IMR-90 (cell line): ENCODE measurements around the gene HTT-AS. TPM values are rescaled to one million over a fixed set of nuclear protein-coding genes. Genes with fewer than 3 reads are reported as not detected.

ENCODE experiments used
- ATAC-seq: fragments of 200-7000 bp; cut with Tn5 transposase; 2 replicates; pipeline ENCODE4 v1.9.1; 2020; ENCODE audit warnings: low read depth, mild to moderate bottlenecking, moderate library complexity
- BruUV-seq: library from RNA; stranded (reverse); fragments of 400-500 nt; replicated peaks from 2 replicates; lab custom pipeline; 2021; lab: Mats Ljungman, UMichigan
- CTCF ChIA-PET: fragments of 300-600 bp; formaldehyde crosslinking; extraction: SDS; loops from one replicate; lab custom pipeline; 2021; ENCODE audit warnings: antibody characterized with exemption; lab: Yijun Ruan, JAX
- POLR2A ChIA-PET: fragments of 300-600 bp; sonication (Branson Sonifier 250); formaldehyde crosslinking; loops from one replicate; lab custom pipeline; 2022; ENCODE audit warnings: antibody characterized with exemption; ENCODE audit not compliant: unreplicated experiment; lab: Charles Lee
- DNase-seq: peaks from one replicate; pipeline ENCODE4 v3.0.0; 2013
- H2AFZ ChIP-seq: replicated peaks from 2 replicates; pipeline ENCODE3; 2013; ENCODE audit warnings: low read length, mild to moderate bottlenecking; ENCODE audit not compliant: poor library complexity
- H2AK5ac ChIP-seq: 2 replicates; pipeline ENCODE4 v1.6.1; 2013; ENCODE audit warnings: low read depth, low read length, inconsistent platforms
- H2AK9ac ChIP-seq: replicated peaks from 2 replicates; pipeline ENCODE3; 2013; ENCODE audit warnings: mild to moderate bottlenecking, low read depth, low read length, moderate library complexity; ENCODE audit not compliant: poor library complexity
- H2BK120ac ChIP-seq: 2 replicates; pipeline ENCODE4 v1.6.1; 2013; ENCODE audit warnings: low read depth, low read length, inconsistent platforms
- H2BK15ac ChIP-seq: 3 replicates; pipeline ENCODE4 v1.6.1; 2013; ENCODE audit warnings: low read depth, low read length, inconsistent platforms
- H2BK20ac ChIP-seq: 2 replicates; pipeline ENCODE4 v1.6.1; 2013; ENCODE audit warnings: low read depth, mild to moderate bottlenecking, inconsistent platforms, low read length, moderate library complexity
- H2BK5ac ChIP-seq: 2 replicates; pipeline ENCODE4 v1.6.1; 2013; ENCODE audit warnings: mild to moderate bottlenecking, low read depth, low read length, inconsistent platforms; ENCODE audit not compliant: poor library complexity, severe bottlenecking
- H3K14ac ChIP-seq: replicated peaks from 2 replicates; pipeline ENCODE4 v1.6.1; 2013; ENCODE audit warnings: low read depth, low read length, inconsistent platforms
- H3K18ac ChIP-seq: 2 replicates; pipeline ENCODE4 v1.6.1; 2013; ENCODE audit warnings: low read depth, low read length, control low read depth
- H3K23ac ChIP-seq: 2 replicates; pipeline ENCODE4 v1.6.1; 2013; ENCODE audit warnings: low read depth, low read length, inconsistent platforms
- H3K27ac ChIP-seq: 2 replicates; pipeline ENCODE4 v1.5.1; 2013; ENCODE audit warnings: mild to moderate bottlenecking, control low read depth, low read length; ENCODE audit not compliant: insufficient read depth
- H3K27me3 ChIP-seq: 2 replicates; pipeline ENCODE4 v1.6.1; 2013; ENCODE audit warnings: low read length; ENCODE audit not compliant: control insufficient read depth, insufficient read depth
- H3K36me3 ChIP-seq: 2 replicates; pipeline ENCODE4 v1.6.1; 2013; ENCODE audit warnings: low read length, mixed read lengths; ENCODE audit not compliant: control insufficient read depth, insufficient read depth
- H3K4ac ChIP-seq: 2 replicates; pipeline ENCODE4 v1.6.1; 2013; ENCODE audit warnings: low read depth, low read length, inconsistent platforms
- H3K4me1 ChIP-seq: 2 replicates; pipeline ENCODE4 v1.6.1; 2013; ENCODE audit warnings: low read length, mixed read lengths; ENCODE audit not compliant: control insufficient read depth, insufficient read depth
- H3K4me2 ChIP-seq: 2 replicates; pipeline ENCODE4 v1.6.1; 2013; ENCODE audit warnings: low read depth, mild to moderate bottlenecking, control low read depth, low read length, moderate library complexity
- H3K4me3 ChIP-seq: 2 replicates; pipeline ENCODE4 v1.5.1; 2013; ENCODE audit warnings: low read depth, mild to moderate bottlenecking, control low read depth, low read length, moderate library complexity; ENCODE audit not compliant: insufficient read depth
- H3K56ac ChIP-seq: 2 replicates; pipeline ENCODE4 v1.6.1; 2013; ENCODE audit warnings: low read length, inconsistent platforms; ENCODE audit not compliant: insufficient read depth; ENCODE audit errors: extremely low read depth
- H3K79me1 ChIP-seq, 2 experiments: 2 replicates each; pipeline ENCODE4 v1.6.1; 2013; ENCODE audit warnings: low read length in 2 of 2, inconsistent platforms in 1 of 2, low read depth in 1 of 2
- H3K9ac ChIP-seq: 2 replicates; pipeline ENCODE4 v1.6.1; 2013; ENCODE audit warnings: low read depth, low read length, control low read depth
- H3K9me1 ChIP-seq: 2 replicates; pipeline ENCODE4 v1.6.1; 2013; ENCODE audit warnings: low read length, inconsistent platforms; ENCODE audit not compliant: insufficient read depth
- H3K9me3 ChIP-seq: 2 replicates; pipeline ENCODE4 v1.6.1; 2013; ENCODE audit warnings: low read length; ENCODE audit not compliant: control insufficient read depth, insufficient read depth
- H4K20me1 ChIP-seq: 2 replicates; pipeline ENCODE4 v1.6.1; 2013; ENCODE audit warnings: low read length, inconsistent platforms; ENCODE audit not compliant: insufficient read depth
- H4K5ac ChIP-seq: 2 replicates; pipeline ENCODE4 v1.6.1; 2013; ENCODE audit warnings: mild to moderate bottlenecking, low read depth, low read length, control low read depth
- H4K8ac ChIP-seq, 2 experiments: 2 replicates each; pipeline ENCODE4 v1.6.1; 2013; ENCODE audit warnings: low read depth in 2 of 2, low read length in 2 of 2, control low read depth in 1 of 2, inconsistent platforms in 1 of 2
- H4K91ac ChIP-seq: 2 replicates; pipeline ENCODE4 v1.6.1; 2013; ENCODE audit warnings: low read depth, low read length, inconsistent platforms; ENCODE audit not compliant: insufficient read depth
- BHLHE40 ChIP-seq: fragments of 150-350 bp; IDR thresholded peaks from 2 replicates; pipeline ENCODE4 v1.6.1; 2016; ENCODE audit warnings: mild to moderate bottlenecking, low read depth, low read length
- CEBPB ChIP-seq: IDR thresholded peaks from 2 replicates; pipeline ENCODE4 v1.6.1; 2012; ENCODE audit warnings: low read depth, low read length, improper control_type of control experiment
- CHD1 ChIP-seq: IDR thresholded peaks from 2 replicates; pipeline ENCODE4 v1.6.1; 2012; ENCODE audit warnings: low read depth, low read length, improper control_type of control experiment
- FOS ChIP-seq: fragments of 150-350 bp; IDR thresholded peaks from 2 replicates; pipeline ENCODE4 v1.6.1; 2016; ENCODE audit warnings: low read depth, low read length
- MAFK ChIP-seq: IDR thresholded peaks from 2 replicates; pipeline ENCODE4 v1.6.1; 2012; ENCODE audit warnings: low read depth, low read length, improper control_type of control experiment
- MAZ ChIP-seq: IDR thresholded peaks from 2 replicates; pipeline ENCODE4 v1.6.1; 2012; ENCODE audit warnings: low read depth, mild to moderate bottlenecking, low read length, improper control_type of control experiment, moderate library complexity, borderline replicate concordance
- MXI1 ChIP-seq: IDR thresholded peaks from 2 replicates; pipeline ENCODE4 v1.6.1; 2012; ENCODE audit warnings: low read depth, mild to moderate bottlenecking, low read length, moderate library complexity, borderline replicate concordance
- NFE2L2 ChIP-seq: fragments of 150-350 bp; IDR thresholded peaks from 2 replicates; pipeline ENCODE4 v1.6.1; 2016; ENCODE audit warnings: low read depth, mild to moderate bottlenecking, low read length
- POLR2A ChIP-seq: IDR thresholded peaks from 2 replicates; pipeline ENCODE4 v1.6.1; 2012; ENCODE audit warnings: mild to moderate bottlenecking, low read depth, low read length
- RAD21 ChIP-seq: IDR thresholded peaks from 2 replicates; pipeline ENCODE4 v1.6.1; 2012; ENCODE audit warnings: low read length, improper control_type of control experiment
- RFX5 ChIP-seq: IDR thresholded peaks from 2 replicates; pipeline ENCODE4 v1.8.0; 2012; ENCODE audit warnings: low read depth, mild to moderate bottlenecking, low read length, moderate library complexity
- SMC3 ChIP-seq: fragments of 150-350 bp; IDR thresholded peaks from 2 replicates; pipeline ENCODE4 v1.6.1; 2016; ENCODE audit warnings: low read depth, mild to moderate bottlenecking, antibody characterized with exemption, low read length, moderate library complexity
- WGBS, 2 experiments: methylation state at CpG; one replicate each; pipeline versions ENCODE4 v1.1.5 to v1.1.7; 2013; ENCODE audit warnings: missing lambda C conversion rate in 2 of 2; ENCODE audit not compliant: insufficient read length in 1 of 2; ENCODE audit errors: extremely low coverage in 2 of 2; 5-methylcytosine and 5-hydroxymethylcytosine counted together
- dilution Hi-C: fragments of 300-500 bp; cut with HindIII; formaldehyde crosslinking; loops from one replicate; pipeline ENCODE4 v1.14.3; 2018; ENCODE audit warnings: low sequenced_read_pairs; ENCODE audit not compliant: unreplicated experiment
- in situ Hi-C: fragments of 300-500 bp; cut with MboI; formaldehyde crosslinking; loops from 3 replicates; pipeline ENCODE4 v1.14.3; 2019; ENCODE audit warnings: low sequenced_read_pairs, inconsistent platforms, mixed read lengths
- intact Hi-C: fragments of 100-400 bp; cut with micrococcal nuclease; formaldehyde crosslinking; loops from 2 replicates; pipeline ENCODE4 v1.10.0; 2022
- polyA plus RNA-seq, 3 experiments: library from polyadenylated mRNA; depleted of rRNA; stranded (reverse); fragments of >200 nt; gene quantifications; 2 replicates each; pipeline ENCODE4 v1.2.3, GENCODE V29; 2012; ENCODE audit warnings: low replicate concordance in 1 of 3
- total RNA-seq: library from RNA; depleted of rRNA; stranded (reverse); fragments of >200 nt; gene quantifications from 2 replicates; pipeline ENCODE4 v1.2.3, GENCODE V29; 2012
- TF ChIP-seq, protein P1 (sequence below): fragments of 150-350 bp; IDR thresholded peaks from 2 replicates; pipeline ENCODE4 v1.6.1; 2017; ENCODE audit warnings: mild to moderate bottlenecking, antibody characterized with exemption, low read length, low read depth
- TF ChIP-seq, protein P2 (sequence below): fragments of 150-350 bp; IDR thresholded peaks from 2 replicates; pipeline ENCODE4 v1.6.1; 2016; ENCODE audit warnings: low read depth, mild to moderate bottlenecking, low read length, moderate library complexity, borderline replicate concordance

The HTT-AS gene
- total and polyA plus RNA-seq, 2 of the 4 experiments (the other 2 are of a cell fraction), result not detected

DNA sequence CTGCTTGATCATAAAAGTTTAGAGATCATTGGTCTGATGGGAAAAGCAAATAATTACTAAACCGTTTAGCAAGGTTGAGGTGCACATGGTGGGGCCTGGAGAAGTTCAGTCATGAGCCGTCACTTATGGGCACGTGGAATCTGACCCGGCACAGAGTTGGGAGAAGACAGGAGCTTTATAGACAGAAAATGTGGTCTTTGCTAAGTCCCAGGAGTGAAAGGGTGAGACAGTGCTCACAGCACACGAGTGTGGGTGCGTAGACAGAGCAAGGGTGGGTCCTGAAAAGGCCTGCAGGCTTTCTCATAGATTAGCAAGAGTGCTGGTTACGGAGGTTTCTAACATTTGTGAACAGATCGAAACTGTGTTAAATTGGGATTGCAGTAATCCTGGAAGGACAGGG is 44.0 kb upstream of the HTT-AS start:
- H3K14ac ChIP-seq, result no peak overlapping the region
- H2BK20ac ChIP-seq, result no peak overlapping the region
- no peak overlapping the region for H3K18ac ChIP-seq
- H3K4me3 ChIP-seq, result no peak overlapping the region
- H3K9ac ChIP-seq, result no peak overlapping the region
- in situ Hi-C loops (no loop called here), intact Hi-C loops (no loop called here), dilution Hi-C loops (no loop called here)
- TF ChIP-seq MXI1, result no peak
- TF ChIP-seq, protein P1, sequence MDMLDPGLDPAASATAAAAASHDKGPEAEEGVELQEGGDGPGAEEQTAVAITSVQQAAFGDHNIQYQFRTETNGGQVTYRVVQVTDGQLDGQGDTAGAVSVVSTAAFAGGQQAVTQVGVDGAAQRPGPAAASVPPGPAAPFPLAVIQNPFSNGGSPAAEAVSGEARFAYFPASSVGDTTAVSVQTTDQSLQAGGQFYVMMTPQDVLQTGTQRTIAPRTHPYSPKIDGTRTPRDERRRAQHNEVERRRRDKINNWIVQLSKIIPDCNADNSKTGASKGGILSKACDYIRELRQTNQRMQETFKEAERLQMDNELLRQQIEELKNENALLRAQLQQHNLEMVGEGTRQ, result no peak
- no peak for TF ChIP-seq FOS
- TF ChIP-seq RFX5, result no peak
- no peak for TF ChIP-seq SMC3
- no peak for TF ChIP-seq MAFK
- TF ChIP-seq, protein P2, sequence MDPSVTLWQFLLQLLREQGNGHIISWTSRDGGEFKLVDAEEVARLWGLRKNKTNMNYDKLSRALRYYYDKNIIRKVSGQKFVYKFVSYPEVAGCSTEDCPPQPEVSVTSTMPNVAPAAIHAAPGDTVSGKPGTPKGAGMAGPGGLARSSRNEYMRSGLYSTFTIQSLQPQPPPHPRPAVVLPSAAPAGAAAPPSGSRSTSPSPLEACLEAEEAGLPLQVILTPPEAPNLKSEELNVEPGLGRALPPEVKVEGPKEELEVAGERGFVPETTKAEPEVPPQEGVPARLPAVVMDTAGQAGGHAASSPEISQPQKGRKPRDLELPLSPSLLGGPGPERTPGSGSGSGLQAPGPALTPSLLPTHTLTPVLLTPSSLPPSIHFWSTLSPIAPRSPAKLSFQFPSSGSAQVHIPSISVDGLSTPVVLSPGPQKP, result no peak
- no peak for TF ChIP-seq POLR2A
- no peak for TF ChIP-seq CEBPB
- no peak for TF ChIP-seq BHLHE40
- TF ChIP-seq NFE2L2, result no peak
- TF ChIP-seq CHD1, result no peak
- TF ChIP-seq MAZ, result no peak
- TF ChIP-seq RAD21, result no peak
- H3K4me2 ChIP-seq, result no peak overlapping the region
- peaks cover 15% of the 10 kb centered on the region for H3K9me1 ChIP-seq
- no peak overlapping the region for H3K4ac ChIP-seq
- WGBS, 2 experiments, result 84% methylated on average over 6 of the region's 8 CpGs; no CpG with 5 or more reads in 1 of the 2 experiments
- H3K23ac ChIP-seq, result no peak overlapping the region
- no peak overlapping the region for H2BK15ac ChIP-seq
- no peak overlapping the region for H4K91ac ChIP-seq
- H3K36me3 ChIP-seq, result peaks cover 27% of the 10 kb centered on the region
- H3K27me3 ChIP-seq, result no peaks in the 10 kb centered on the region
- ChIA-PET POLR2A (no interaction called here), CTCF (no interaction called here)
- H4K5ac ChIP-seq, result no peak overlapping the region
- H2BK120ac ChIP-seq, result no peak overlapping the region
- H3K79me1 ChIP-seq, result peaks cover 3 to 42% of the 10 kb centered on the region in 2 experiments; a peak in 3 of 4 replicates
- ATAC-seq (no peak), DNase-seq (no peak)
- no peak overlapping the region for H2AK5ac ChIP-seq
- H2BK5ac ChIP-seq, result no peak overlapping the region
- peaks cover 9% of the 10 kb centered on the region for H3K4me1 ChIP-seq
- no TSS peak for BruUV-seq
- H2AFZ ChIP-seq, result no peak overlapping the region
- H3K9me3 ChIP-seq, result no peaks in the 10 kb centered on the region
- H2AK9ac ChIP-seq, result peak overlapping the region; percentile 52
- peaks cover 3% of the 10 kb centered on the region; the same call in 1 of the 2 replicates for H4K20me1 ChIP-seq
- H3K56ac ChIP-seq, result no peak overlapping the region
- no peak overlapping the region for H3K27ac ChIP-seq
- no peak overlapping the region for H4K8ac ChIP-seq
